Neural progenitor cell (in vitro differentiated cells): ENCODE data around the gene ASTN2. TPM values are rescaled to one million over a fixed set of nuclear protein-coding genes. Genes with fewer than 3 reads are reported as not detected.

Experiments
- DNase-seq: peaks from one replicate; pipeline ENCODE4 v3.0.0-alpha.2; 2016; ENCODE audit warnings: low spot score
- H2AFZ ChIP-seq: fragments of 200-600 bp; sonication (generic); replicated peaks from 2 replicates; pipeline ENCODE4 v1.6.1; 2016; ENCODE audit warnings: antibody characterized with exemption
- H3F3A ChIP-seq: fragments of 200-600 bp; sonication (generic); 2 replicates; pipeline ENCODE4 v1.6.1; 2016; ENCODE audit warnings: antibody characterized with exemption, low read depth
- H3K27ac ChIP-seq: fragments of 200-600 bp; sonication (generic); 2 replicates; pipeline ENCODE4 v1.5.1; 2016; ENCODE audit warnings: mild to moderate bottlenecking
- H3K27me3 ChIP-seq: fragments of 200-600 bp; sonication (generic); 2 replicates; pipeline ENCODE4 v1.6.1; 2016; ENCODE audit warnings: mild to moderate bottlenecking, moderate library complexity
- H3K36me3 ChIP-seq: fragments of 200-600 bp; sonication (generic); 2 replicates; pipeline ENCODE4 v1.5.1; 2016
- H3K4me1 ChIP-seq: fragments of 200-600 bp; sonication (generic); 2 replicates; pipeline ENCODE4 v1.6.1; 2016; ENCODE audit warnings: mixed run types
- H3K4me2 ChIP-seq: fragments of 200-600 bp; sonication (generic); 2 replicates; pipeline ENCODE4 v1.6.1; 2016
- H3K4me3 ChIP-seq: fragments of 200-600 bp; sonication (generic); 2 replicates; pipeline ENCODE4 v1.5.1; 2016
- H3K79me2 ChIP-seq: fragments of 200-600 bp; sonication (generic); 2 replicates; pipeline ENCODE4 v1.6.1; 2016; ENCODE audit warnings: low read depth
- H3K9ac ChIP-seq: fragments of 200-600 bp; sonication (generic); 2 replicates; pipeline ENCODE4 v1.6.1; 2016
- H3K9me3 ChIP-seq: fragments of 200-600 bp; sonication (generic); 2 replicates; pipeline ENCODE4 v1.5.1; 2016; ENCODE audit warnings: low read depth
- H4K20me1 ChIP-seq: fragments of 200-600 bp; sonication (generic); 2 replicates; pipeline ENCODE4 v1.6.1; 2016; ENCODE audit warnings: low read depth
- H3K27ac Mint-ChIP-seq: 3 replicates; pipeline ENCODE4 v1.8.0; 2021; ENCODE audit warnings: mixed read lengths
- H3K27me3 Mint-ChIP-seq: 2 replicates; pipeline ENCODE4 v1.8.0; 2022; ENCODE audit warnings: low read depth, mild to moderate bottlenecking, inconsistent platforms, moderate library complexity, mixed read lengths; ENCODE audit not compliant: insufficient read depth
- H3K36me3 Mint-ChIP-seq: 3 replicates; pipeline ENCODE4 v1.8.0; 2021; ENCODE audit warnings: mixed read lengths
- H3K4me1 Mint-ChIP-seq: 3 replicates; pipeline ENCODE4 v1.8.0; 2021; ENCODE audit warnings: mixed read lengths
- H3K4me3 Mint-ChIP-seq: 3 replicates; pipeline ENCODE4 v1.8.0; 2021; ENCODE audit warnings: mild to moderate bottlenecking, moderate library complexity, mixed read lengths
- H3K9me3 Mint-ChIP-seq: 3 replicates; pipeline ENCODE4 v1.8.0; 2020; ENCODE audit warnings: mixed read lengths
- EZH2 ChIP-seq: fragments of 200-600 bp; sonication (generic); IDR thresholded peaks from 2 replicates; pipeline ENCODE4 v1.6.1; 2017; ENCODE audit warnings: antibody characterized with exemption, mild to moderate bottlenecking, moderate library complexity
- EZH2phosphoT487 ChIP-seq: fragments of 200-600 bp; sonication (generic); IDR thresholded peaks from 2 replicates; pipeline ENCODE4 v1.6.1; 2017; ENCODE audit warnings: antibody characterized with exemption
- total RNA-seq: library from RNA; depleted of rRNA; stranded (reverse); fragments of >200 nt; gene quantifications from 2 replicates; pipeline ENCODE4 v1.2.3, GENCODE V29; 2015; ENCODE audit warnings: low replicate concordance
- TF ChIP-seq, protein P1 (sequence below): fragments of 200-600 bp; sonication (generic); IDR thresholded peaks from 2 replicates; pipeline ENCODE4 v1.5.1; 2017; ENCODE audit warnings: antibody characterized with exemption, mild to moderate bottlenecking

The ASTN2 gene
- total RNA-seq, 1 donor from 2014 or later, result 8.0 TPM

DNA sequence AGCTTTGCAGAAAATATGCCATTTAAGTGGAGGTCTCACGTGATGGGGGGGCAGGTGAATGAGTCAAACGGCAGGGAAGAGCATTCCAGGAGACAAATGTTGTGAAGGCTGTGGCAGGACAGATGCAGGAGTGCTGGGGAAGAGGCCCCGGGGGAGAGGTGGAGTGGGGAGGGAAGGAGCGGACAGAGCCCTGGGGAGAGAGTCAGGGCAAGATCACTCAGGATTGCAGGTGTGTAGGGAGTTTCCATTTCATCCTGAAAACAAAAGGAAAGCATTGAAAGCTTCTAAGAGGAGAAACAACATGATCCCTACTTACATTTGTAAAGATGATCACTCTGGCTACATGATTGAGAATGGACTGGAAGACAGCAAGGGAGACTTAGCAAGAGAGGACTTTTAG lies 323.3 kb downstream of the ASTN2 start:
- Histone ChIP-seq H3K79me2 (no peaks in the 10 kb centered on the region), H3K36me3 (no peaks in the 10 kb centered on the region), H3K27me3 (no peaks in the 10 kb centered on the region), H3F3A (no peaks in the 10 kb centered on the region), H4K20me1 (no peaks in the 10 kb centered on the region), H3K4me3 (no peak overlapping the region), H3K4me1 (no peaks in the 10 kb centered on the region), H3K4me2 (no peak overlapping the region), H3K9me3 (no peaks in the 10 kb centered on the region), H3K27ac (no peak overlapping the region), H3K9ac (no peak overlapping the region), H2AFZ (no peak overlapping the region)
- Mint-ChIP-seq H3K9me3 (no peaks in the 10 kb centered on the region), H3K4me3 (no peak overlapping the region), H3K27ac (no peak overlapping the region), H3K4me1 (peaks cover 5% of the 10 kb centered on the region), H3K27me3 (peaks cover 10% of the 10 kb centered on the region), H3K36me3 (no peaks in the 10 kb centered on the region)
- TF ChIP-seq, protein P1, sequence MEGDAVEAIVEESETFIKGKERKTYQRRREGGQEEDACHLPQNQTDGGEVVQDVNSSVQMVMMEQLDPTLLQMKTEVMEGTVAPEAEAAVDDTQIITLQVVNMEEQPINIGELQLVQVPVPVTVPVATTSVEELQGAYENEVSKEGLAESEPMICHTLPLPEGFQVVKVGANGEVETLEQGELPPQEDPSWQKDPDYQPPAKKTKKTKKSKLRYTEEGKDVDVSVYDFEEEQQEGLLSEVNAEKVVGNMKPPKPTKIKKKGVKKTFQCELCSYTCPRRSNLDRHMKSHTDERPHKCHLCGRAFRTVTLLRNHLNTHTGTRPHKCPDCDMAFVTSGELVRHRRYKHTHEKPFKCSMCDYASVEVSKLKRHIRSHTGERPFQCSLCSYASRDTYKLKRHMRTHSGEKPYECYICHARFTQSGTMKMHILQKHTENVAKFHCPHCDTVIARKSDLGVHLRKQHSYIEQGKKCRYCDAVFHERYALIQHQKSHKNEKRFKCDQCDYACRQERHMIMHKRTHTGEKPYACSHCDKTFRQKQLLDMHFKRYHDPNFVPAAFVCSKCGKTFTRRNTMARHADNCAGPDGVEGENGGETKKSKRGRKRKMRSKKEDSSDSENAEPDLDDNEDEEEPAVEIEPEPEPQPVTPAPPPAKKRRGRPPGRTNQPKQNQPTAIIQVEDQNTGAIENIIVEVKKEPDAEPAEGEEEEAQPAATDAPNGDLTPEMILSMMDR, result no peak
- TF ChIP-seq EZH2phosphoT487 (no peak), EZH2 (no peak)
- no peak for DNase-seq

DNA sequence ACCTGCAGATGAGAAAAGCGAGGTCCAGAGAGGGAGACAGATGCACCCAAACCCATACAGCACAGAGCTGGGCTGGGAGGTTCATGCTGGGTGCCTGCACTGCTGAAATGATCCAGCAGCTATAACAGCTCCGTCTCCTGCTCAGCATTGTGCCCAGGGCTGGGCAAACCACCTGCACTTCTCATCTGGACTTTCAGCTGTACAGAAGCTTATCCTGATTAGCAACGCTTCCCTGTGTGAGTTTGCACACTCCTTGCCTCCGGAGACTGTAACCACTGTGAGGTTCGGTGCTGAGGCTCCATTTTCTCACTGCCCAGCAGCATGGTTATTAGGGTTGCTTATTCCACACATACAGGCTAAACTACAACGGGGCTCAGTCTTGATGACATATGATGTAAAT lies 326.1 kb downstream of the ASTN2 start:
- H3K27ac Mint-ChIP-seq, result no peak overlapping the region
- TF ChIP-seq, protein P1, result no peak
- no peak for TF ChIP-seq EZH2phosphoT487
- no peak for TF ChIP-seq EZH2
- no peaks in the 10 kb centered on the region for H3K9me3 Mint-ChIP-seq

DNA sequence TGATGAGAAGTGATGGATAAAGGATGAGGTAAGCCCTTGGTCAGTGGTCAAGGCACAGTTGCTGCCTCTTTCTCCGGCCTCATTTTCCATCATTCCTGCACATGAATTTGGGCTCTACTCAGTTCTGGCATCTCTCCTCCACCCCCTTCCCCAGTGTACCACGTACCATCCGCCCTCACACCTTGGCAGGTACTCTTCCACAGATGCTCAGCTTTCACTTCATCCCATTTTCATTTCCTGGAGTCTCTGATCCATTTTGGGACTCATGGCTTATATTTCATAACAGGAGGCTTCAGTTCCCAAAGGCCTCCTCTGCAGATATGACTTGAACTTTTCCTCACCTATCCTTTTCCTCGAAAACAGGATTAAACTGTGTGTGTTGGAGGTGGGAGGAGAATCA lies 326.7 kb downstream of the ASTN2 start:
- Mint-ChIP-seq H3K4me1 (peaks cover 14% of the 10 kb centered on the region), H3K27me3 (peaks cover 8% of the 10 kb centered on the region), H3K27ac (no peak overlapping the region), H3K4me3 (no peak overlapping the region), H3K9me3 (no peaks in the 10 kb centered on the region), H3K36me3 (no peaks in the 10 kb centered on the region)
- no peaks in the 10 kb centered on the region for H3F3A ChIP-seq
- H3K4me1 ChIP-seq, result peaks cover 13% of the 10 kb centered on the region
- H3K4me2 ChIP-seq, result no peak overlapping the region
- H4K20me1 ChIP-seq, result no peaks in the 10 kb centered on the region
- no peak for DNase-seq
- H3K4me3 ChIP-seq, result no peak overlapping the region
- H3K27me3 ChIP-seq, result no peaks in the 10 kb centered on the region
- TF ChIP-seq, protein P1, result no peak
- TF ChIP-seq EZH2 (no peak), EZH2phosphoT487 (no peak)
- no peaks in the 10 kb centered on the region for H3K79me2 ChIP-seq
- no peak overlapping the region for H2AFZ ChIP-seq
- no peaks in the 10 kb centered on the region for H3K36me3 ChIP-seq
- H3K9me3 ChIP-seq, result no peaks in the 10 kb centered on the region
- no peak overlapping the region for H3K27ac ChIP-seq
- no peak overlapping the region for H3K9ac ChIP-seq

More for the DNA sequence above, 326.1 kb downstream of the ASTN2 start:
- peaks cover 7% of the 10 kb centered on the region for H3K4me1 ChIP-seq
- peaks cover 7% of the 10 kb centered on the region for H3K4me1 Mint-ChIP-seq
- no peaks in the 10 kb centered on the region for H3K36me3 Mint-ChIP-seq
- no peaks in the 10 kb centered on the region for H3K79me2 ChIP-seq
- no peak overlapping the region for H3K27ac ChIP-seq
- no peak overlapping the region for H3K4me3 Mint-ChIP-seq
- H3K36me3 ChIP-seq, result no peaks in the 10 kb centered on the region
- no peak overlapping the region for H2AFZ ChIP-seq
- H3K9ac ChIP-seq, result no peak overlapping the region
- H3K27me3 ChIP-seq, result no peaks in the 10 kb centered on the region
- H3K4me3 ChIP-seq, result no peak overlapping the region
- H3F3A ChIP-seq, result no peaks in the 10 kb centered on the region
- H3K9me3 ChIP-seq, result no peaks in the 10 kb centered on the region
- H3K4me2 ChIP-seq, result no peak overlapping the region
- no peaks in the 10 kb centered on the region for H4K20me1 ChIP-seq
- DNase-seq, result no peak
- H3K27me3 Mint-ChIP-seq, result peaks cover 10% of the 10 kb centered on the region
